GM20431 (cell line): ENCODE results near the gene MRPL19.
"Not testable (repeated sequence)": the region's sequence is repeated elsewhere in the genome, so short reads cannot be mapped to it uniquely, and the experiment has no call there.

Experiments used
- in situ Hi-C: fragments of 300-500 bp; cut with MseI, MboI; formaldehyde crosslinking; loops from one replicate; pipeline ENCODE4 v1.15.0; 2020; ENCODE audit warnings: low sequenced_read_pairs; ENCODE audit not compliant: unreplicated experiment

The MRPL19 gene

DNA sequence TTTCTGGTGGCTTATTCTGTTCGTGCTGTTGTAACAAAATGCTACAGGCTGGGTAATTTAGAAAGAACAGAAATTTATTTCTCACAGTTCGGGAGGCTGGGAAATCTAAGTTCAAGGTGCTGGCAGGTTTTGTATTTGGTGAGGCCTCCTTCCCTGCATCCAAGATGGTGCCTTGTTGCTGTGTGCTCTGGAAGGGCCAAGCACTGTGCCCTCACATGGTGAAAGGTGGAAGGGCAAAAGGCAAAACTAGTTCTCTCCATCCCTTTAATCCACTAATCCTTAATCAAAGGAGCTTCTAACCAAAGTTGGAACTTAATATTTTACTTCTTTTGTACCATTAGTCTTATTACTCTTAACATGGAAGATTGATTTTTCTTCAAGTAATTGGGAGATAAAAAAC lies 7.4 kb downstream of the MRPL19 start:
- in situ Hi-C loops, result no loop called here

DNA sequence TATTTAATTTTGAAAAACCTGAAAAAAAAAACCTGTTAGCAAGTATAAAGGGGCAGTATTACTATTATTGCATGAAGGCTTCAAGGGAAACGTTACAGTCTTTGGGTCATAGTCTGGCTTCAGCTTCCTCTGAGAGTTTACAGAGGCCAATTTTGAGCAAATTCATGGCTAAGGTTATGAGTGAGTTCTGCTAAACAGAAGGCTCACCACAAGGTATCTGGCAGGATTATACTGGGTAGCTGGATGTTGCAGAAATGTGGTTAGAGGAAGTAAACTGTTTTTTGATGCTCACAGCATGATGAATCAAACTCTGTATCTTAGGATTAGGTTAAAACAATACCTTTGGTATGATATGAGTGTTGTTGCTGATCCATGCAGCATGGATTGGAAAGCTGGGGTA lies 9.3 kb downstream of the MRPL19 start:
- in situ Hi-C loops, result no loop called here

DNA sequence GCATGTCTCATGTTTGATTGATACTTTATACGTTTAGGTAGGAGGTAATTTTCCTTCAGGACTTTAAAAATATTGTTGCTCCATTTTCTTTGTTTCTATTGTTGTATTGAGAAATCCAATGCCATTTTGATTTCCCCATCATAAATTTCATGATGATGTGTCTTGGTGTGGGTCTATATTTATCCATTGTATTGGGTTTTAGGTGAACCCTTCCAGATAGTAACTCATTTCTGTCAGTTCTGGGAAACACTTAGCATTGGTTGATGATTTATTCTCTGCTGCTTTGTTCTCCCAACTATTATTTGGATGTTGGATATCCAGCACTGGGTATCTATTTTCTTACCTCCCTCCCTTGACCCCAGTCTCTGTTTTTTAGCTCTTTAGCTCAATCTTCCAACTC lies 10.0 kb downstream of the MRPL19 start:
- in situ Hi-C loops, result no loop called here

DNA sequence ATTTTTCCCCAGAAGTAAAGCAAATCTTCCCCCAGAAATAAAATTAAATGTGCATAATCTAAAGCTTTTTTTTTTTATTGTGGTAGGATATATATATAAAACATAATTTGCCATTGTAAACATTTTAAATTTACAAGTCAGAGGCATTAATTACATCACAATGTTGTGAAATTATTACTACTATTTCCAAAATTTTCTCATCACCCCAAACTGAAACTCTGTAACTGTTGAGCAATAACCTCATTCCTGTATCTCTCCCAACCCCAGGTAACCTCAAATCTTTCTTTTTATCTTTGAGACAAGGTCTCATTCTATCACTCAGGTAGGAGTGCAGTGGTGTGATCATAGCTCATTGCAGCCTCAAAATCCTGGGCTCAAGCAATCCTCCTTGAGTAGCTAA lies 11.2 kb downstream of the MRPL19 start:
- in situ Hi-C loops, result no loop called here

DNA sequence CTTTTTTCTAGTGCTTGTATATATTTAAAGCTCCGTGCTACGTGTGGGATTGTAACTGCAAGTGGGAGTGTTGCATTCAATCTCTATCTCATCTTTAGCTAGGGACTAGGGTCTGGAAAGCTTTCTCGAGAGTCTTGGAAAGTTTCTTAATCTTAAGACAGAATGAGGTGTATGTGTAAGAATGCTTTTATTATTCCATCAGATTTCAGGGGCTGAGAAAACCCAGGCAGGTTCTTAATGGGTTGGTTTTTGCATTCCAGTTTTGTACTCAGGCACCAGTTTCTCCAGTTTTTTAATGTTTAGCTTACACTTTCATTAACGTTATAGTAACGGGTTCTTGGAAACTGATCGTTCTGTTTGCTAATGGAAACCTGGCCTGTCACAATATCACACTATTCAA lies 20.3 kb downstream of the MRPL19 start:
- in situ Hi-C loops, result no loop called here

DNA sequence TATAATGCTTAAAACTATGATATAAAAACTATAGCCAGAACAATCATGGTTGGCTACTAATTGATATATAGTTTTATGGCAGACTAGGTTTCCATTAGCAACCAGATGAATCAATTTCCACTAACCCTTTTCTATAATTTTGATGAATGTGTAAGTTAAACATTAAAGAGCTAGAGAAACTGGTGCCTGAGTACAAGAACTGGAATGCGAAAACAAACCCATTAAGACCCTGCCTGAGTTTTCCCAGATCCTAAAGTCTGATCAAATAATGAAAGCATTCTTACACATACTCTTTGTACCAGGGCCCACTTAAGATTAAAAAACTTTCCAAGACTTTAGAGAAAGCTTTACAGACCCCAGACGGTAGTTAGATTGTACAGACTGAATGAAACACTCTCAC lies 21.3 kb downstream of the MRPL19 start:
- in situ Hi-C loops, result no loop called here

DNA sequence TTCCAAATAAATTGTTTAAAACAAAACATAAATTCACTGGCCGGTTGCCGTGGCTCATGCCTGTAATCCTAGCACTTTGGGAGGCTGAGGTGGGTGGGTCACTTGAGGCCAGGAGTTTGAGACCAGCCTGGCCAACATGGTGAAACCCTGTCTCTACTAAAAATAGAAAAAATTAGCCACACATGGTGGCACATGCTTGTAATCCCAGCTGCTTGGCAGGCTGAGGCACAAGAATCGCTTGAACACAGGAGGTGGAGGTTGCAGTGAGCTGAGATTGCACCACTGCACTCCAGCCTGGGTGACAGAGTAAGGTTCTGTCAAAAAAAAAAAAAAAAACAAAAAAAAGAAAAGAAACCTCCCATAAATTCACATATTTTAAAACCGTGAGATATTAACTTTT lies 28.8 kb downstream of the MRPL19 start:
- in situ Hi-C loops, result not testable (repeated sequence)

DNA sequence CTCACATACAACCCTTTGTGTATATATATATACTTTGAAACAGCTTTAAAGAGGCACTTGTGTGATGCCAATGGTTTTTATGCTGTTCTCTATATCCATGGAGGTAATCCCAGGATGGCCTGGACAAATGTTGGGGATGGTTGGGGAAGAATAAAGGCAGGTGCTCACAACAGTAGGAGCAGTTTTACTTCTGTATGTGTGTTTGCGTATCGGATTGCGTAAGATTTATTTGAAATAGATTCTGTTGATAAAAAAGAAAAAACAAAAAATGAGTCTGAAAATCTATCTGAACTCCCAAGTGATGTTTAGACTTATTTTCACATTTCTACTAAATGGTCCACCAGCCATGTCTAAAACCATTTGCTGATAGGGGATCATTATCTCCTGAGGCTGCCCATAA lies 29.3 kb downstream of the MRPL19 start:
- in situ Hi-C loops, result no loop called here

DNA sequence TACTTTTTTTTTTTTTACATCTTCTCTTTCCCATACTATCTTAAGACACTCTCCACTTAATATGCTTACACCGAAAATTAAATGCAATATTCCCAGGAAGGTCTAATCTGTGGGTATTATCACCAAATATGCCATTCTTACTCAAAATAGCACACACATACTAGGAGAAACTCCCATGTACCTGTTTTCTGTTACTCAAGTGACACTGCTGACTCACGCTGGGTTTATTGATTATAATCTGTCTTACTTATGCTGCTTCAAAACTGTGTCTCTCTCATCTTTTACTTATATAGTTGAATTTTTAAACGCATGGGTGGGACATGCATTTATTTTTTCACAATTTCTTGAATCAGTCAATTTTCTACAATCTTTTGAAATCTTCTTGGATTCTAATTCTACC lies 29.9 kb downstream of the MRPL19 start:
- in situ Hi-C loops, result no loop called here

DNA sequence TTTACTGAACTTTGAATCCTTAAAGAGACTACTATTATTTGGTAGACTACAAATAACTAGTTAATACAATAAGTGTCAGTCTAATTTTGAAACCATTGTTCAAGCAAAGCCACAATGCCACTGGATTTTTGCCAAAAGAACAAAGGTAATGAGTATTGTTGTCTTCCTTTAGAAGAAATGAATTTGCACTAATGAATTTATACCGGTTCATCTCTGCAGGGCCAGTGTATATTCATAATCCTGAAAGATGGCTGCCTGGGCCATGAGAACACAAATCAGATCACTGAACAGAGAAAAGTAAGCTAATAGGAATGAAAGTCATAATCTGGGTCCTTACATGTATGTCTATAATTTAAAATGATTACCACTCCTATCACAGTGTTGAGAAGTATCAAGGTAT lies 33.0 kb downstream of the MRPL19 start:
- in situ Hi-C loops, result no loop called here

DNA sequence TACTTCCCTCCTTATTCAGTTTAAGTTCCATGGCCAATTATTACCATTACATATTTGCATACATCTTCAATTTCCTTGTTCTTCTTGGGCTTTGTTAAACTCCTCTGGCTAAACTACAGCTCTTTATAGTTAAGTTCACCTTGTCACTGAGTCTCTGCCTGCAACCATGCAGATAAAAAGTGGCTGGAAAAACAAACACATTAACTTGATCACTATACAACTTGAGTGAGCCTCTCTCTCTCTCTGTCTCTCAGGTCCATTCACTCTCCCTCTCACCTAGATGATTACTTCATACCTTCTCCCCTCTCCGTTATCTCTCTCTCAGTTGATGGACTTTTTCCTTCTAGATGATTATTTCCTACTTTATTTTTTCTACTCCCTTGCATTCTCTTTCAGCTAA lies 33.8 kb downstream of the MRPL19 start:
- in situ Hi-C loops, result no loop called here

DNA sequence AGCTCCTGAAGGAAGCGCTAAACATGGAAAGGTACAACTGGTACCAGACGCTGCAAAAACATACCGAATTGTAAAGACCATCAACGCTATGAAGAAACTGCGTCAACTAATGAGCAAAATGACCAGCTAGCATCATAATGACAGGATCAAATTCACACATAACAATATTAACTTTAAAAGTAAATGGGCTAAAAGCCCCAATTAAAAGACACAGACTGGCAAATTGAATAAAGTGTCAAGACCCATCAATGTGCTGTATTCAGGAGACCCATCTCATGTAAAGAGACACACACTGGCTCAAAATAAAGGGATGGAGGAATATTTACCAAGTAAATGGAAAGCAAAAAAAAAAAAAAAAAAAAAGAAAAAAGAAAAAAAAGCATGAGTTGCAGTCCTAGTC lies 36.8 kb downstream of the MRPL19 start:
- in situ Hi-C loops, result not testable (repeated sequence)

DNA sequence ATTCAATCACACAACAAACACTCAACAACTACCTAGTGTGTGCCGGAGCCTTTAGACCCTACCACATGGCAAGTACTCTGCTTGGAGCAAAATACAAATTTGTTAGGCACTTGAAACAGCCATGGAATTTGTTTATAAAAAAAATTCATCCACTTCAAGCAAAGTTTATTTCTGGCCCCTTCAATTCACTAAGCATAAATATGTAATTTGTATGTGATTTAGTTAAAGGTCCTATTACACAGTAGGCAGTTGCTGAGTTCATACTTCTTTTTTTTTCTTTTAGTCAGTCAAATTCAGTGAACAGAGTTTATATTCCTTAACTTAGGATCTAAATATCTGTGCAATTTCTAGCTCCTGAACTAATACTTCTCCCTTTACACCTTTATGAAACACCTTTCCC lies 41.6 kb downstream of the MRPL19 start:
- in situ Hi-C loops, result no loop called here

DNA sequence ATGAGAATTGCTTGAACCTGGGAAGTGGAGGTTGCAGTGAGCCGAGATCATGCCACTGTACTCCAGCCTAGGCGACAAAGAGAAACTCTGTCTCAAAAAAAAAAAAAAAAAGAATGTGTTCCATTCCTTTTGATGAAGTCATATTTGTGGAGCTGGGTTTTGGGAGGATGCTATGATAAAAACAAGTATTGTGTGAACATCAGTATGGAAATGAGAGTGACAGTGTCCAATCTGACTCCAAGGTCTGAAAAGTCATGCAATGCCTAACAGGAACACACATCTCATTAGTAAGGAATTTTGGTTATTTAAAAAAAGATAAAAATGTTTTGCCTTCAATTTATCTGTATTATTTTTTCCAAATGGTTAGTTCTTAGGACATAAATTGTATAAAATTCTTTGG lies 52.3 kb downstream of the MRPL19 start:
- in situ Hi-C loops, result no loop called here

DNA sequence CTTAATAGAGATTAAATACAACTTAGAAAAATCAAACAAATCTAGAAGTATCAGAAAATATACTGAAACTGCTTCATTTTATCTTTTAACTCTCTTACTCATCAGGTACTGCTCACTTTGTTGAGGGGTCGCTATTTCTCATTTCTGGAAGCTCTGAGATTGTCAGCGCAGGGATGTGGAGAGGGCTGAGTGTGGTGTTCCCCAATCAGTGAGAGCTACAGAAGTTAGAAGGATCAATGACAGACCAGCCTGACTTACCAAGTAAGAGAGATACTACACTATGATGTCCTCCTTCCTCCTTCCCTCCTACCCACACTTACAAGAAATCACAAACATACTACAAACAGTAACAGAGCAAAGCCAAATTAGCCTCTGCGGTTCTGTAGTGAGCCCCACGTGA lies 56.0 kb downstream of the MRPL19 start:
- in situ Hi-C loops, result no loop called here

DNA sequence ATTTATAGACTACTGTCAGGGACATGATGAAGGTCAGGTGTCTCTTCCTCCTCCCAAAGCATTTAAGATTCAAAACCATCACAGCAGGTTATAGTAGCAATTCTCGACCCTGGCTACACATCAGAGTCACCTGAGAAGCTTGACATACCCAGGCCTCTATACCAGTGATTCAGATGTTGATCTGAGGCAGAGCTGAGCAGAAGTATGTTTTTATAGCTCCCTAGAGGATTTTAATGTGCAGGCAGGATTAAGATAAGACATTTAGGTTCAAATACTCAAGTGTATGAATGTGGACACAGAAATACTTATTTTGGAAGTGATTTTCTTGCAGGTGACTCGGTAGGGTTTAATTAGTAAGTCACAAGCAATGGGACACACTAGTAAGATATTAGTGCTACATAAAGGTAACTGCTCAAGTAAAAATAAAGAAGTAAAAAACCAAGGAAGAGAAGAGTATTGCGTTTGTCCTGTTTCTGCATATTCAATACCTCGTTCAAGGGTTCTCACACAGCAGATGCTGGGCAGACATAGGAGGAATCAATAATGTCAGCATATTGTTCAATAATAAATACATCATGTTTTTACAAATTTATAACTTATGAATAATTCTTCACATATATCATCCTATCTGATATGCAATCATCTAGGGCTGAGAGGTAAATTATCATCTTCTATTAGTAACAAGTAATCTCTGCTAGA lies 57.2 kb downstream of the MRPL19 start:
- in situ Hi-C loops, result no loop called here

DNA sequence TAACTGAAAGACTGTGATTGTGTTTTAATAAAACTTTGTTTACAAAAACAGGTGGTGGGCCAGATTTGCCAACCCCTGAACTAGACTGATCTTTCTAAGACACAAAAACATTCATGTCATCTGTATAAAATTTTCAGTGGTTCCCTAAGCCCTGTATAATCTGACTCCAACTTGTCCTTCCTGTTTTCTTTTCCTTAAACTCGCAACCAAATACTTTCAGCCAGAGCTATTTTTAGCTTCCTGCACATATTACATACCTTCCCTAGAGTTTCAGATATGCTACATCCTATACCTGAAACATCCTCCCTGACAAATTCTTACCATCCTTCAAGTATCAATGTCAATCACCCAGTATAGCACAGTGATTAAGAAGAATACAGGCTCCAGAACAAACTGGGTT lies 59.3 kb downstream of the MRPL19 start:
- in situ Hi-C loops, result no loop called here

DNA sequence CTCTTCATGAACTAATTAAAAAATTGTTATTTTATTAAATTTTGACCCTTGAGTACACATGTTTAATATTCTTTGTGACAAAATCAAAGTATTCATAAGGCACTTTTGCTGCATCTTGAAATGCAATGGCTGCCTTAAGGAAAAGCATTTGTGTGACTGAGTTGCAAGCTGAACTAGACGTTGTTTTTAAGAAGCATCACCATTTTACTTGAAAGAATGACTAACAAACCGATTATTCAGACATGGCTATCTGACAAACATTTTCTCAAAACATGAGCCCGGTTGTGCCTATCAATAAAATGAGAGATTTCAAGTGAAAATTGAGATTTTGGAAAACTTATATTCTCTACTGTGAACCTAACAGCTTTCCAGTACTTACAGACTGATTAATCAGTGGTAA lies 61.3 kb downstream of the MRPL19 start:
- in situ Hi-C loops, result no loop called here

DNA sequence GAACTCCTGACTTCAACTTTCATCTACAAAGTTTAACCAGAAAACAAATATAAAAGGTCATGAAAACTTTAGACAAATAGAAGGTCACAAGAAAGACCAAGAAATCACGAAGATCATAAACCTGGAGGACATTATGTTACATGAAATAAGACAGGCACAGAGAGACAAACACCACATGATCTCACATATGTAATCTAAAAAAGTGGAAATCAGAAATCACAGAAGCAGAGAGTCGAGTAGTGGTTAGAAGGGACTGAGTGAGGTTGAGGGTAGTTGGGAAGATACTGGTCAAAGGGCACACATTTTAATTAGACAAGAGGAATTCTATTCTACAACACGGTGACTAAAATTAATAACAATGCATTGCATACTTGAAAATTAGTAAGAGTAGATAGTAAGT lies 62.7 kb downstream of the MRPL19 start:
- in situ Hi-C loops, result no loop called here

DNA sequence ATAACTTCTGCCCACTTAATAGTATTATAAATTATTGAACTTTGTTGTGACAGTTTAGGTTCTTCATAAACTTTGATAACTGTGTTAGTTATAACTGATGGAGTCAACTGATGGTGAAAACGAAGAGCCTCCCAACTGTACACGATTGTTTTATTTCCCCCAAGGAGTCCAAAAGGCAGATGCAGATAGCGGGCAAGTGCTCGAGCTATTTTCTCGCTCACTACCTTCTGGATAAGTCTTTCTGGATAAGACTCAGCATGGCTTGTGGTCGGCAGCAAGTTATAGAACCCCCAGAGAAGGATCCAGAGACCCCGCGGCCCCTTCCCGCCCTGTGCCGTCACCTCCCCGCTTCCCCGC lies 63.6 kb downstream of the MRPL19 start:
- in situ Hi-C loops, result no loop called here

DNA sequence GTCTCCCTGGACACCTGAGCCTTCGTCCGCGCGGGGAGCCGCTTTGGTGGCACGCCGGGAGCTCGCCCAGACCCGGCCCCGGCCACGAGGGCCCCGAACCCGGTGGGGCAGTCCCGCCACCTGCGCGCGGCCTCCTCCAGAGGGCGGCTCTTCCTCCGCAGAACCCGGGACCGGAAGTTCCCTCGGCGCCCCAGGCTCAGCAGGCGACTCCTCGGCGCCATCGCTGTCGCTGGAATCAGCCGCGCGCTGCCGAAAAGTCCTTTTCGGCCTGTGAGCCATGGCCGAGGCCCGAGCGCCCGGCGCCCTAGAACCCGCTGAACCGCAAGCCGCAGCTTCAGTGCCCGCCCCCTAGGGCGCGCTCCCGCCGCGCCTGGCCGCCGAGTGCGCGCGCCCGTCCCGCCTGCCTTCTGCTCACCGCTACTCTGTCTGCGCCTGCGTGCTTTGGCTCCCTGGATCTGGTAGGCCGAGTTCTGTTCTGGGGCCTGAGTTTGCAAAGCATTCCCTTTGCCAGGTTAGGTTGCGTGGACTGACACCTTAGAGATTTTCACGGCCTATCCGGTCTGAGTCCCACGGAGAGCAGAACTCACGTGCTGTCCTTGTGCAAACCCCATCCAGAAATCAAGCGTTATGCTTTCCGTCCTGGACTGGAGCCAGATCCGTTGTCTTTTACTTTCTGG lies 64.1 kb downstream of the MRPL19 start, which contains the start of gene GCFC2:
Gene GCFC2, minus strand, starts transcription at position 339 of the 677 bp plus-strand sequence. Its CDS starts 60 bp downstream, at position 279.
- in situ Hi-C loops, result no loop called here

DNA sequence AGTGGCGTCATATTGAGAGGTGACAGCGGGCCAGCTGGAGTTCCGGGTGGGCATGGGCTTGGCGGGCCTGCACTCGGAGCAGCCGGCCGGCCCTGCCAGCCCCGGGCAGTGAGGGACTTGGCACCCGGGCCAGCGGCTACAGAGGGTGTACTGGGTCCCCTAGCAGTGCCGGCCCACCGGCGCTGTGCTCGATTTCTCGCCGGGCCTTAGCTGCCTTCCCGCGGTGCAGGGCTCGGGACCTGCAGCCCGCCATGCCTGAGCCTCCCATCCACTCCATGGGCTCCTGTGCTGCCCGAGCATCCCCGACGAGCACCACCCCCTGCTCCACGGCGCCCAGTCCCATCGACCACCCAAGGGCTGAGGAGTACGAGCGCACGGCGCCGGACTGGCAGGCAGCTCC lies 65.0 kb downstream of the MRPL19 start:
- in situ Hi-C loops, result not testable (repeated sequence)
